Measurements from ENCODE around the gene TATDN2.
A peak's percentile ranks its signal among the peaks of the same experiment; 100 is the strongest.

The TATDN2 gene

DNA sequence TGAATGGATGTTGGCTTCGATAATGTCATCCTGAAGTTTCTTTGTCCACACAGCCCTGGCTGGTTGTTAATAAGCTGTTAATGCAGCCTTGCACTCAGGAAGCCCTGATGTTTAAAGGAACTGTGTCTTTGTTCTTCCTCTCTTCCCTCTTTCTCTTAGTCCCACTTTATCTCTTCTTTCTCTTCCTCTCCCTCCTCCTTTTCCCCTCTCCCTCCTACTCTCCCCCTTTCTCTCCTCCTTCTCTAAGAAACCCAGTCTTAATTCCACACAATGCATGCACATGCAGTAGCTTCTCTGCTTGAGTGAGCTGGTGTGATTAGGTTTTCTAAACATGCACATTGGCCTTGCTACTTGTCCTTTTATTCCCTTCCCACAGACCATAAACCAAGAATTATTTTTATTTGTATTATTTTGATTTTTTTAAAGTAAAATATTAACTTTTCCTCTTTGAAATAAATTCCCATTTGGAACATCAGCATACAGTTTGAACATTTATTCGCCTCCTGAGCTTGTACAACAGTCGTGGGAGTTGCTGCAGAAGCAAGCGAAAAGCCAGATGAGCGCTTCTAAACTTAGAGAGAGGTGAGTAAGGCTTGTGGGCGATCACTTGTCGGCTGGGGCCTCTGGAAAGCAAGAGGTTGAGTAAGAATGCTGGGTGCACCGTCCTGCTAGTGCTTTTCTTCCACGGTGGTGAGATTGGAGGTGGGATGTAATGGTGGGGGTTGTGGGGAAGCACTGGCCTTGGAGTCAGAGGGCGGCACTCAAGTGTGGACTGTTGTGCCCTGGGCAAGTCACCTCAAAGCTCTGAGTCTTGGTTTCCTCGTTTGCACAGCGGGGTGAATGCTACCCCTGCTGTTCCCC, 37.2 kb downstream of the TATDN2 start:
- TF ChIP-seq, protein P1, sequence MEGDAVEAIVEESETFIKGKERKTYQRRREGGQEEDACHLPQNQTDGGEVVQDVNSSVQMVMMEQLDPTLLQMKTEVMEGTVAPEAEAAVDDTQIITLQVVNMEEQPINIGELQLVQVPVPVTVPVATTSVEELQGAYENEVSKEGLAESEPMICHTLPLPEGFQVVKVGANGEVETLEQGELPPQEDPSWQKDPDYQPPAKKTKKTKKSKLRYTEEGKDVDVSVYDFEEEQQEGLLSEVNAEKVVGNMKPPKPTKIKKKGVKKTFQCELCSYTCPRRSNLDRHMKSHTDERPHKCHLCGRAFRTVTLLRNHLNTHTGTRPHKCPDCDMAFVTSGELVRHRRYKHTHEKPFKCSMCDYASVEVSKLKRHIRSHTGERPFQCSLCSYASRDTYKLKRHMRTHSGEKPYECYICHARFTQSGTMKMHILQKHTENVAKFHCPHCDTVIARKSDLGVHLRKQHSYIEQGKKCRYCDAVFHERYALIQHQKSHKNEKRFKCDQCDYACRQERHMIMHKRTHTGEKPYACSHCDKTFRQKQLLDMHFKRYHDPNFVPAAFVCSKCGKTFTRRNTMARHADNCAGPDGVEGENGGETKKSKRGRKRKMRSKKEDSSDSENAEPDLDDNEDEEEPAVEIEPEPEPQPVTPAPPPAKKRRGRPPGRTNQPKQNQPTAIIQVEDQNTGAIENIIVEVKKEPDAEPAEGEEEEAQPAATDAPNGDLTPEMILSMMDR (conservative IDR thresholded peaks at IDR 0.05; ENCODE audit: low read length), result no peak
- DNase-seq (ENCODE audit: low read depth), result no peak

DNA sequence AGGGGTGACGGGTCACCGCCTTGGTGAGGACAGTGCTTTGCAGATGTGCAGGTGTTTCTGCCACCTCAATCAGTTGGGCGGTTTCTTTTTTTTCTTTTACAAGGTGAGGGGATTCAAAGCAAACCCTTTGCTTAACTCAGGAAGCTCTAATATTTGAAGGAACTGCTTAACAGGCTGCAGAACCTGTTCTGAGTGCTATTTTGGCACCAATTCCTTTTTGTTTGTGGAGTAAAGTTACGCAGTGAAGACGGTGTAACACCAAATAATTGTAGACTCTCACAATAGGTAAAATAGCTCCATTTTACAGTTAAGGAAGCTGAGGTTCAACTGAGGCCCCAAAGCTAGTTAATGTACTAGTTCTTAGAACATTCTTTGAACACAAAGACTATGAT, 37.9 kb downstream of the TATDN2 start:
- TF ChIP-seq, protein P1 (conservative IDR thresholded peaks at IDR 0.05; ENCODE audit: low read length), result no peak
- H3K4me3 ChIP-seq (ENCODE audit: low read length), result no peak overlapping the region
- no peak for DNase-seq (ENCODE audit: low read depth)

More for the DNA sequence above, 37.2 kb downstream of the TATDN2 start:
- H3K4me3 ChIP-seq (ENCODE audit: low read length), result no peak overlapping the region

DNA sequence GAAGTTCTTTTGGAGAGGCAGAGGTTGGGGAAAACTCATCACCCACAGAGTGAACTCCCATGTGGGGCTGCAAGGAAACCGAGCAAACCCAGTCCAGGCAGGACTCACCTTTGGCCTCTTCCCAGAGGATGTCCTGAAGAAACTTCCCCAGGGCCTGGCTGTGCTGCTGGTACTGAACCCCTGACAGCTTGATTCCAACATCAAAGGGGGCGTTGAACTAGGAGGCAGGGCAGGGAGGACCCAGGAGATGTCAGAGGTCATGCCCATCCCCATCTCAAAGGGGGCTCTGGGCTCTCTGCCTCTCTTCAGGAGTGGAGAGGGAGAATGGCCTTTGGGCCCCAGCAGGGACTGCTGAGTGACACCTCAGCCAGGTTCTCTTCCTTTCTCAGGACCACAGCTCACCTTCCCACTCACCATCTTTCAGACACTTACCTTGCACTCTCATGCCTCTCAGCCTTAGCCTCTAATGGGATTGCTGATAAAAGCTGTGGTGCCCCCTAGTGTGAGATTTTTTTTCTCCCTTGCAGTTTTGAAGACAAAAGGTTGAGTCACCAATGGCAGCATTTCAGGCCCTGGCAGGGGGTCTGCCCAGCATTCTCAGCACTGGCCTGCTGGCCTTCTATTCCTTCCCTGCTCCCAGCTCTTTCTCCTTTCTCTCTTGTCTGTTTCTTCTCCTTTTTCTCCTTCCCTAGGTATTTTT, 38.5 kb downstream of the TATDN2 start:
- TF ChIP-seq, protein P1 (conservative IDR thresholded peaks at IDR 0.05; ENCODE audit: low read length), result no peak
- H3K4me3 ChIP-seq (ENCODE audit: low read length), result no peak overlapping the region
- DNase-seq (ENCODE audit: low read depth), result peak; percentile 11

DNA sequence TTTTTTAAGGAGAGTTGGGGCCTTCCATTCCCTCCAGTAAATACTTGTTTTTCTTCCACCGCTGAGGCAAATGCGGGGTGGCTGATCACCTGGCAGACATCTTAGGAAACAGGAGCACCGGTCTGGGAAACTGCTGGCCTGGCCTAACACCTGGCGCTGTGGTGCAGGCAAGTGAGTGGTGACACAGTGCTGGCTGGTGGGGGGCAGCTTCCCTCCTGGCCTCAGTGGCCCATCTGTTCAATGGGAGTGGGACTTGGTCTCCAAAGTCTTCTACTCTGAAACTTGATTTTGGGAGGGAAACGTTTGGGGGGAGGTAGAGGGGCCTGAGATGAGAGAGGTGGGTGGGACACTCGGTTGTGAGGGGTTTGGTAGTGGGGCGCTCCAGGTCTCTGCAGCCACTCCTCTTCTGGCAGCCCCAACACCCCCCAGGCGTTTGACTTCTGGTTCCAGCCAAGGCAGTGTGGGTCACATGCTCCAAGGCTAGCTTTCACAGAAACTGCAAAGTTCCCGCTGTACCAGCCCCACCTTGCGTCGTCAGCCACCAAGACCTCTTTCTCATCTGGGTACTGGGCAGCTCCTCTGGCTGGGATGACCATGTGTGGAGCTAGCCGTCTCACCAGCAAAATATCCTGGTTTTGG, 39.8 kb downstream of the TATDN2 start:
- TF ChIP-seq, protein P1 (conservative IDR thresholded peaks at IDR 0.05; ENCODE audit: low read length), result no peak
- no peak for DNase-seq (ENCODE audit: low read depth)
- no peak overlapping the region for H3K4me3 ChIP-seq (ENCODE audit: low read length)

DNA sequence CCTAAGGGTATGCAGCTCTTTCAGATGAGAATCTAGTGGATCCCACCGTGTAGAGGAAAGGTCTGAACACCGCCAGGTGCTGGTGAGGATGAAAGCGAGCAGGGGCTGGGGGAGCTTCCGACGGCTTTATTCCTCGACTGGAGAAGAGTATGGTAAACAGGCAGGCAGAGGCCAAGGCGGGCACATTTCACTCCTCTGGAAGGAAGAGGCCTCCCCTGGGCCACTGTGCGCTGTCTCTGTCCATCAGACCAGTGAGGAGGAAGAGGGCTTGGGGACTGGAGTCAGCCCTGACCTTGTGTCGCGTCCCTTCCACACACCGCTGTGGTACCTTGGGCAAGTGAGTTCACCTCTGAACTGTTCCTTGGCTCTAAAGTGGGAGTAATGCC, 40.3 kb downstream of the TATDN2 start:
- no peak for DNase-seq (ENCODE audit: low read depth)
- H3K4me3 ChIP-seq (ENCODE audit: low read length), result no peak overlapping the region
- TF ChIP-seq, protein P1 (conservative IDR thresholded peaks at IDR 0.05; ENCODE audit: low read length), result no peak

DNA sequence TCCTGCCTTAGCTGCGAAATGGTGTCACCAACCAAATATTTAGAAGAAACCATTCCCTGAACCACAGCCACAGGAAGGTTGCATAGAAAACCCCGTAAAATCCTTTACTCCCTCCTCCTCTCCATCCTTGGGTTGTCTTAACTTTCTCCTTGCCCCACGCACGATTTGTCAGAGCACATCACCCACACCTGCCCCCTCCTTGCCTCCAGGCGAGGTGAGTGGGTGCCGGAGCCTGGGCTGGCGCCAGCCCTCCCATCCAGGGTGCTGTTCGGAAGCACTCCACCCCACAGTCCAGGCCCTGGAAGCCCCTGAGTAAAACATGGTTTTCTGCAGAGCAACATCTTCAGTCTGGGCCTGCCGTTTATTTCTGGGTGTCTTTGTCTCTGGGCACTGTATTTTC, 40.8 kb downstream of the TATDN2 start:
- TF ChIP-seq, protein P1 (conservative IDR thresholded peaks at IDR 0.05; ENCODE audit: low read length), result no peak
- no peak overlapping the region for H3K4me3 ChIP-seq (ENCODE audit: low read length)
- DNase-seq (ENCODE audit: low read depth), result no peak

All from AG10803 (cell line).